ENCODE data around the gene KCTD2.
"Not testable (repeated sequence)": the region's sequence is repeated elsewhere in the genome, so short reads cannot be mapped to it uniquely, and the experiment has no call there.

KCTD2 gene

DNA sequence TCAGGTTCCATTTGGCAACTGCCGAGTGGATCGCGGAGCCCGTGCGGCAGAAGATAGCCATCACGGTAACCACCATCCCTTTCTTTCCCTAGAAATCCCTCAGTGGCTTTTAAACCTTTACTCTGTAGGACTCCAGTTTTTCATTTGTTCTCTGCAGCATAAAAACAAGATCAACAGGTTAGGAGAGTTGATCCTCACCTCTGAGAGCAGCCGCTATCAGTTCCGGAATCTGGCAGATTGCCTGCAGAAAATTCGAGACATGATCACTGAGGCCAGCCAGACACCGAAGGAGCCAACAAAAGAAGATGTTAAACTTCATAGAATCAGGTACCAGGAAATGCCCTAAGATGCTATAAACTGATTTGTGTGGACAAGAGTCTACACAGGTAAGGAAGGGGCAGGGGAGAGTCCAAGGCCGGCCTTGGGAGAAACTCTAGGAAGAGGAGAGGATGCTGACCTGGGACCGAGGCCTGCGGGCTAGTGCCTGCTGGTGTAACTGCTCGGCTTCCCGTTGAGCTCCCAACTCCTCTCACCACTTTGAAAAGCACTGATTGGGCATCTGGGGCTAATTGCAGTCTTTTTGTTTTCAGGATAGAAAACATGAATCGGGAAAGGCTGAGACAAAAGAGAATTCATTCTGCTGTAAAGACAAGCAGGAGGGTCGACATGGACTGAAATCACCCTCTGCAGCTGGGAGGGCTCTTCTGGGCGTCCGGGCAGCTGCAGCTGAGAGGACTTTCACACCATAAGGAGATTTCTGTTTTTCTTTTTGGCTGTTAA, 26.5 kb upstream of the KCTD2 start:
- no peak for DNase-seq (ENCODE audit: low read depth)

GRCh38 chr17:75024686-75025397, 22.2 kb upstream of the KCTD2 start:
- DNase-seq (ENCODE audit: low read depth), result no peak

- not testable (repeated sequence) for DNase-seq (ENCODE audit: low read depth)
Observed at GRCh38 chr17:75025398-75025734, 21.7 kb upstream of the KCTD2 start.

DNA sequence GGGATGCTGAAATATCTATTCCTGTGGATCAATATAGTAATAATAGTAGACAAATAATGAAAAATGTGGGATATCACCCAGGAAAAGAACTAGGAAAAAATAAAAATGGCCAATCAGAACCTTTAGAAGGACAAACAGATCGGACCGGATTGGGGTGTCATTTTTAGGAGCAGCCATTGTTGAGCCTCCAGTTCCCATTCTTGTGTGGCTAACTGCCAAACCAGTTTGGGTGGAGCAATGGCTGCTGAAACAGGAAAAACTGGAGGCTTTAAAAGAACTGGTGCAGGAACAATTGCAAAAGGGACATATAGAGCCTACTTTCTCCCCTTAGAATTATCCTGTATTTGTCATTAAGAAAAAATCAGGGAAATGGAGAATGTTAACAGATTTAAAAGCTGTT, 20.4 kb upstream of the KCTD2 start:
- not testable (repeated sequence) for DNase-seq (ENCODE audit: low read depth)

DNA sequence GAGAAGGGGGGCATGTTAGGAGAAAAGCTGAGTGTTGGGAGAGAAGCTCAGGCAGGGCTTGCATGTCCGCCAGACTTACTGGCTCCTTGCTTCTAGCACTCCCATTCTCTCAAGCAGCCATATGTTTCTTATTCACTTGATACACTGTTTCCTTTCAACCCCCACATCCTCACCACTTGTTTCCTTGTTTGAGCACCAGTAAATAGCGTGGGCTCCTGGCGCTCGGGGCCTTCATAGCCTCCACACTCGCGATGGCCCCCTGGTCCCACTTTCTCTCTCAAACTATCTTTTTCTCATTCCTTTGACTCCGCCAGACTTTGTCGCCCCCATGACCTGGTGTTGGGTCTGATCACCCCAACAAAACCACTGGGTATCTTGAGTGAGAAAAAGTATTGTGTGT, 16.9 kb upstream of the KCTD2 start:
- DNase-seq (ENCODE audit: low read depth), result no peak

- peak; percentile 51 for DNase-seq (ENCODE audit: low read depth)
Observed at GRCh38 chr17:75031972-75032719, 14.9 kb upstream of the KCTD2 start.

DNA sequence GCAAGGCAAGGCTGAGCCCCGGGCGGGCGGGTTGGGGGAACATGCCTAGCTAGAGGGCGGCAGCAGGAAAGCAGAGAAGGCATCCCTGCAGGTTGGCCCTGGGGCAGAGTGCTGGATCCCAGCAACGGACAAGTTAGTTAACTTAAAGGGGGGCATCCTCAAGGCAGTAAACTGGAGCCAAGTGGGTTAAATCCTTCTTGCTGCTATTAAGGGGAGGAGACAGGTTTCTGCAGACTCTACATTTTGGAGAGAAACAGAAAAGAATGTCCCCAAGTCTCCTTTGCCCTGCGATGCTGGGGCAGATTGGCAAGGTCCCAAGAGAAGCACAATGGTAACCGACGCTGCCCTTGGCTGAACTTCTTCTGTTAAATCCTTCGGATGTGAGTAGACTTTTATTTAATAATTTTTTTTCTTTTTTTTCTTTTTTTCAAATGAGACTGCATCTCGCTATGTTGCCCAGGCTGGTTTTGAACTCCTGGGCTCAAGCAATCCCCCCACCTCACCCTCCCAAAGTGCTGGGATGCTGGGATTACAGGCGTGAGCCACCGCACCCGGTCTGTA, 14.2 kb upstream of the KCTD2 start:
- DNase-seq (ENCODE audit: low read depth), result no peak

GRCh38 chr17:75033346-75034235, 13.4 kb upstream of the KCTD2 start:
- DNase-seq (ENCODE audit: low read depth), result peak; percentile 70

DNA sequence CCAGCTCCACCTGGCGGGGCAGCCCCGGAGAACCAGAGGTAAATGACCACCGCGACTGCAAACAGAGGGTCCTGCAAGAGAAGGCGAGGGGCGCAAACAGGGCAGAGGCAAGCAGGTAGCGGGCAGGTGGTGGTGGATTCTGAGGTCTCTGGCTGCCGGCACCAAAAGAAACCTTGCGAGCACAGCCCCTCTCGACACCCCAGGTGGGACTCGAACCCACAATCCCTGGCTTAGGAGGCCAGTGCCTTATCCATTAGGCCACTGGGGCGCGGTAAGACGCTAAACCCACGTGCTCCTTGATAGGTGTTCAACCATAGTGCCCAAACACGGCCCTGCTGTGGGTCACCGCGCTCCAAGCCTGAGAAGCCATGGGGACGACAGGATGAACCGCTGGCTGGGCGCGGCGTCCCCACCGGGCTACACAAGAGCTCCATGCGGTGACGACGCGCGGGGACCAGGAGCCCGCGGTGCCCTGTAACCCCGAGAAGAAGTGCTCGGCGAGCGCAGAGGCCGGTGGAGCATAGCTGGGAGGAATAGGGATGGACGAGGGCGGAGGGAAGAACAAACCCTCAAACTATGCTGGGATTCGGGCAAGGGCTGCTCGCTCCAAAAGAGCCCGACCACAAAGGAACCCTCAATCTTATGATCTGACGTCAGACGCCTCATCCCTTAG, 12.7 kb upstream of the KCTD2 start:
- peak; percentile 51 for DNase-seq (ENCODE audit: low read depth)

DNA sequence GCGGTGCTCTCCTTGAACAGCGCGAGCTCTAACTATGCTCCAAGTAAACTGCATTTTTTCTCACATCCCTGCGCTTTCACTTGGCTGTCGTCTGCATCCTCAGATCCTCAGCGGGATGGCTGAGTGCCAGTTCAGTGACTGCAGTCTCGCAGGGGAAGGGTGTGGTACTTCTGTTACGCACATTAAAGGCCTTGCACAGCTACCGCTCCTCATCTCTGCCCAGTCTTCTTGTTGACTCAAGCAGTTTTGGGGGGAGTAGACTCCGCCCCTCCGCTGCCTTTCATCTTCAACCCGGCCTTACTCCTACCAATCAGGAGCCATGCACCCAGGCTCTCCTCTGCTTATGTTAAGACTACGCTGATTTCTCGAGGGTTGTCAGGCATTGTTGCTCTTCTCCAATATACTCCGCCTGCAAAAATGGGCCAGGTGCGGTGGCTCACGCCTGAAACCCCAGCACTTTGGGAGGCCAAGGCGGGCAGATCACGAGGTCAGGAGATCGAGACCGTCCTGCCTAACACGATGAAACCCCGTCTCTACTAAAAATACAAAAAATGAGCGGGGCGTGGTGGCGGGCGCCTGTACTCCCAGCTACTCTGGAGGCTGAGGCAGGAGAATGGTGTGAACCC, 10.3 kb upstream of the KCTD2 start:
- DNase-seq (ENCODE audit: low read depth), result peak; percentile 92

- DNase-seq (ENCODE audit: low read depth), result no peak
Observed at GRCh38 chr17:75039238-75039637, 7.8 kb upstream of the KCTD2 start.

DNA sequence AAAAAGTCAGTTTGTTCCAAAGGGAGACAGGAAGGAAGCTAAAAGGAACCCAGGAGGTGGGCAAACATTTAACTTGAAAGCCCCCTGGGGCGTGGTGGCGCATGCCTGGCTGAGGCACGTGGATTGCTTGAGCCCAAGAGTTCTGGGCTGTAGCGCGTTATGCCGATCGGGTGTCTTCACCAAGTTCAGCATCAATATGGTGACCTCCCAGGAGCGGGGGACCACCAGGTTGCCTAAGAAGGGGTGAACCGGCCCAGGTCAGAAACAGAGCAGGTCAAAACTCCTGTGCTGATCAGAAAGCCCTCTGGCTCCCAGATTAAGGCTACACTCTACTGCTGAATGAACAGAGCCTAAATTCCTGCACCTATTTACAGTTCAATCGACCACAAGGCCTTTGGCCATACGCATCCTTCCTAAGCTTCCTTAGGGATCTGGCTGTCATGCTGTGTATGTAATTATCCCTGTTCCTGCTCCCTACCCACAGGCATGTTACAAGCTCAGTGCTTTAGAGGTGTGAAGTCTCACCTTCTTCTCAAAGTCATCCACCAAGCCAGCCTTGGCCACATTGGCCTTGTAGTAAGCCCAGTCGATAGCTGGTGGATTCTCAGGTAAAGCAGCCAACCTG, 5.3 kb upstream of the KCTD2 start:
- DNase-seq (ENCODE audit: low read depth), result no peak

- DNase-seq (ENCODE audit: low read depth), result not testable (repeated sequence)
Observed at GRCh38 chr17:75043789-75044188, 3.2 kb upstream of the KCTD2 start.

DNA sequence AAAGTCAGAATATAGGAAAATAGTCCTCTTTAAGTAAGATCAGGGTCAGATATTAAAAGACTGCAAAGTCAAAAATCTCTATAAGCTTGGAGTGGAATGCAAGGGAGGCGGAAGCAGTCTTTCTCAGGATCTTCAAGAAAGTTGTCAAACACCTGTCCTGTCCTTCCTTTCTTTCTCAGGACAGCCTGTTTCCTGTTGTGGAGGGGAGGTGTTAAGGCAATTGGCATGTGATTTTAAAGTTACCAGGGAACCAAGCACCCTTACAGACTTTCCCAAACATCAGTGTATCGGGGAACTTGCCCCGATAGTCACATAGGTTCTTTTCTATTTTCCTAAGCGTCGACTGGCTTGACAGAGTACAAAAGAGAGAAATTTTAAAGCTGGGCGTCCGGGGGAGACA, 2.3 kb upstream of the KCTD2 start:
- DNase-seq (ENCODE audit: low read depth), result no peak

DNA sequence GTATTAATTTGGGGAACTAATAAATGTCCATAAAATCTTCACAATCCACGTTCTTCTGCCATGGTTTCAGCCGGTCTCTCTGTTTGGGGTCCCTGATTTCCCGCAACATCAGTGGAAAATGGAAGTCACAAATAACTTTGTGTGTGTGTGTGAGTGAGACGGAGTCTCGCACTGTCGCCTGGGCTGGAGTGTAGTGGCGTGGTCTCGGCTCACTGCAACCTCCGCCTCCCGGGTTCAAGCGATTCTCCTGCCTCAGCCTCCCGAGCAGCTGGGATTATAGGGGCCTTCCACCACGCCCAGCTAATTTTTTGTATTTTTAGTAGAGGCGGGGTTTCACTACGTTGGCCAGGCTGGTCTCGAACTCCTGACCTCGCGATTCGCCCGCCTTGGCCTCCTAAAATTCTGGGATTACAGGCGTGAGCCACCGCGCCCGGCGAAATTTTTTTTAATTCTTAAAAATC, 1.0 kb upstream of the KCTD2 start:
- not testable (repeated sequence) for DNase-seq (ENCODE audit: low read depth)

- no peak for DNase-seq (ENCODE audit: low read depth)
Observed at GRCh38 chr17:75047398-75048098, 523 bp downstream of the KCTD2 start.

DNA sequence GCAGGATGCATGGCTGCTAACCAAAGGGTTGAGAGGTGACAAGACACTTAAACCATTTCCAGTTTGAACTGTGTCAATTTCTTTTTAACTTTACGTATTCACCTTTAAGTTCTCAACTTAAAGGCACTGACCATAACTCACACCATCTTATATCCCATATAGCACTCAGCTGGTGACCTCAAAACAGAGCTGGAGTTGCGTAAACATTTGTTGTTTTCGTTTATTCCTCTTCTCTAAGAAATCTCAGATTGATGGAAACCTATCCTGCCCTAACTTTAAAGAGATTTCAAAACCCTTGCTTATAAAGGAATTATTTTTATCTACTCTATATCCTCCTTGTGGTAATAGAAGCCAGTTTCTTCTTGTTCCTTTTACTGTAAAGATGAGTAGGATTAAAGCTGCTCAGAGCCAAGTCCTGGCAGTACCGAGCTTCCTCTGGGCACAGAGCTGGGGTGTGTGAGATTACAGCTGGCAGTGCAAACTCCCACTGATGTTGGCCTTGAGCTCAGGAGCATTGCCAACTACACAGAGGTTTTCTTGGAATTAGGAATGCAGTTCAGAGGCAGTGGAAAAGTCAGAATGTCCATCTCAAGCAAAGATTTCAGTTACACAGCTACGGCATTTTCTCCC, 1.3 kb downstream of the KCTD2 start:
- DNase-seq (ENCODE audit: low read depth), result no peak

- DNase-seq (ENCODE audit: low read depth), result no peak
Observed at GRCh38 chr17:75049057-75049456, 2.0 kb downstream of the KCTD2 start.

- no peak for DNase-seq (ENCODE audit: low read depth)
Observed at GRCh38 chr17:75049706-75050105, 2.7 kb downstream of the KCTD2 start.

Measured in T-helper 22 cell (primary cell).